DMS53 treated with DMSO at 0.1 percent for 48 hours (cell line): ENCODE data around the gene TBX4.

Experiments used
- DNase-seq: peaks from one replicate; lab custom pipeline; 2025; ENCODE audit not compliant: unreplicated experiment; lab: John Stamatoyannopoulos, UW

The TBX4 gene

GRCh38 chr17:61464130-61464842 lies 12.1 kb downstream of the TBX4 start:
- no peak for DNase-seq

GRCh38 chr17:61464843-61465180 lies 12.6 kb downstream of the TBX4 start:
- DNase-seq, result no peak

- no peak for DNase-seq
Measured at GRCh38 chr17:61465550-61466237, 13.5 kb downstream of the TBX4 start.

- DNase-seq, result no peak
Measured at GRCh38 chr17:61466246-61466645, 14.0 kb downstream of the TBX4 start.

- no peak for DNase-seq
Measured at GRCh38 chr17:61467416-61468262, 15.4 kb downstream of the TBX4 start.

- no peak for DNase-seq
Measured at GRCh38 chr17:61468263-61468907, 16.2 kb downstream of the TBX4 start.

- DNase-seq, result no peak
Measured at GRCh38 chr17:61469474-61469873, 17.3 kb downstream of the TBX4 start.

GRCh38 chr17:61469949-61470348 lies 17.7 kb downstream of the TBX4 start:
- DNase-seq, result no peak

- DNase-seq, result no peak
Measured at GRCh38 chr17:61470530-61471136, 18.4 kb downstream of the TBX4 start.

GRCh38 chr17:61474235-61474927 lies 22.2 kb downstream of the TBX4 start:
- no peak for DNase-seq

- DNase-seq, result no peak
Measured at GRCh38 chr17:61474934-61475333, 22.7 kb downstream of the TBX4 start.

- no peak for DNase-seq
Measured at GRCh38 chr17:61475726-61476125, 23.5 kb downstream of the TBX4 start.

GRCh38 chr17:61476476-61477203 lies 24.4 kb downstream of the TBX4 start:
- DNase-seq, result no peak

- DNase-seq, result no peak
Measured at GRCh38 chr17:61477204-61477834, 25.1 kb downstream of the TBX4 start.

GRCh38 chr17:61478026-61478789 lies 26.0 kb downstream of the TBX4 start:
- no peak for DNase-seq

- no peak for DNase-seq
Measured at GRCh38 chr17:61478790-61479492, 26.7 kb downstream of the TBX4 start.

- no peak for DNase-seq
Measured at GRCh38 chr17:61479493-61480413, 27.5 kb downstream of the TBX4 start.
